Chondrocyte (in vitro differentiated cells): ENCODE measurements around the gene LINC00237. TPM values are rescaled to one million over a fixed set of nuclear protein-coding genes. Genes with fewer than 3 reads are reported as not detected.

ENCODE experiments used
- DNase-seq: peaks from one replicate; pipeline ENCODE4 v3.0.0; 2021; ENCODE audit warnings: mixed read lengths, low spot score
- H3K27ac Mint-ChIP-seq: one replicate; pipeline ENCODE4 v1.8.0; 2021; ENCODE audit warnings: mild to moderate bottlenecking, moderate library complexity, mixed read lengths; ENCODE audit not compliant: unreplicated experiment
- H3K27me3 Mint-ChIP-seq: 2 replicates; pipeline ENCODE4 v1.8.0; 2021; ENCODE audit warnings: low read depth, mixed read lengths
- H3K36me3 Mint-ChIP-seq: 2 replicates; pipeline ENCODE4 v1.8.0; 2021; ENCODE audit warnings: low read depth, mixed read lengths
- H3K4me1 Mint-ChIP-seq: 2 replicates; pipeline ENCODE4 v1.8.0; 2021; ENCODE audit warnings: low read depth, mild to moderate bottlenecking, mixed read lengths
- H3K4me3 Mint-ChIP-seq: one replicate; pipeline ENCODE4 v1.8.0; 2021; ENCODE audit warnings: mild to moderate bottlenecking, moderate library complexity, mixed read lengths; ENCODE audit not compliant: unreplicated experiment
- H3K9me3 Mint-ChIP-seq: 2 replicates; pipeline ENCODE4 v1.8.0; 2021; ENCODE audit warnings: low read depth, mixed read lengths
- total RNA-seq: library from RNA; stranded (reverse); gene quantifications from 3 replicates; pipeline ENCODE4 v1.2.1, GENCODE V29; 2021
- TF ChIP-seq, protein P1 (sequence below): fragments of 200-600 bp; sonication (generic); IDR thresholded peaks from 2 replicates; pipeline ENCODE4 v1.5.0; 2021; ENCODE audit warnings: antibody characterized with exemption, mild to moderate bottlenecking, moderate library complexity

LINC00237 gene
- total RNA-seq, 1 donor from 2014 or later = not detected

DNA sequence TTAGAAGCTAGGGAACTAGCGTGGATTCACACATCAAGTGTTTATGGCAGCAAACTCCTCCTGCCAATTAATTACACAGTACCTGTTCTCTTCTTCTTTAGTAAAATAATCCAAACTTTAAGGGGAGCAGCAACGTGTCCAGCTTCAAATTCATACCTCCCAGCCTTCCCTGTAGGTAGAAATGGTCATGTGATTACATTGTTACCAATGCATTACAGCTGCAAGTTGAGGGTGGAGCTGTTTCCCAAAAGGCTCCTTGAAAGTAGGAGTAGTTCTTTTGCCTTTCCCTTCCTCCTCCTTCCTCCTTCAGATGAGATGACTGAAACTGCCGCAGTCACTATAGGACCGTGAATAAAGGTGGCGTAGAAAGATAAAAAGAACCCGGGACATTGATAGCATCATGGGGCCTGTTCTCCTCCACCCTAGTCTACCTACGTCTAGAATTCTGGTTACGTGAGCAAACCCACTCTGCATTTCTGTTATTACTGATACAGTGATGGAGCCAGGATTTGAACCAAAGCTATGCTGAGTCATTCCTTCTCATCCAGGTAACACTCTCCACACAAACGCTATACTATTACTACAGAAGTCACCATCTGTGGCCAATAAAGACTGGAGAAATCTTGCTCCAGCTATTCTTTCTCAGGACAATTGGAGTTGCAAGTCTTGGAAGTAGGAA lies 18.2 kb downstream of the LINC00237 start:
- no peaks in the 10 kb centered on the region for H3K9me3 Mint-ChIP-seq
- H3K27me3 Mint-ChIP-seq = peaks cover 33% of the 10 kb centered on the region

DNA sequence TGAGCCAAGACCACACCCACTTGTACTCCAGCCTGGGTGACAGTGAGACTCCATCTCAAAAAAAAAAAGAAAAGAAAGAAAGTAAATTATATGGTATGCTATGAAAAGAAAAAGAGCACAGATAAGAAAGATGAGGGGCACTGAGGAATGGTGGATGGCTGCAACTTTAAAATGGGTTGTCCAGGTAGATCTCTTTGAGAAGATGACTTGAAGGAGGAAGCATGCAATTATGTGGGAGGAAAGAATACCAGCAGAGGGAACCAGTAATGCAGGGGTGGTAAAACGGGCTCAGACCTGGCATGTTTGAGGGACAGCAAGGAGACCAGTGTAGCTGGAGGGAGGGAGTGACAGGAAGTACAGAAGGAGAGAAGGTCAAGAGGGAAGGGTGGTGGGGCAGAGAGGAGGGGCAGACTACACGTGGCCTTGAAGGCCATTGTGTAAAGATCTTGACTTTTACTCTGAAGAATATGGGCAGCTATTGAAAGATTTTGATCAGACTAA lies 22.3 kb downstream of the LINC00237 start:
- Mint-ChIP-seq H3K36me3 (no peaks in the 10 kb centered on the region), H3K27me3 (peaks cover 18% of the 10 kb centered on the region), H3K4me3 (no peak overlapping the region), H3K4me1 (no peaks in the 10 kb centered on the region), H3K27ac (no peak overlapping the region), H3K9me3 (no peaks in the 10 kb centered on the region)
- DNase-seq = no peak
- TF ChIP-seq, protein P1, sequence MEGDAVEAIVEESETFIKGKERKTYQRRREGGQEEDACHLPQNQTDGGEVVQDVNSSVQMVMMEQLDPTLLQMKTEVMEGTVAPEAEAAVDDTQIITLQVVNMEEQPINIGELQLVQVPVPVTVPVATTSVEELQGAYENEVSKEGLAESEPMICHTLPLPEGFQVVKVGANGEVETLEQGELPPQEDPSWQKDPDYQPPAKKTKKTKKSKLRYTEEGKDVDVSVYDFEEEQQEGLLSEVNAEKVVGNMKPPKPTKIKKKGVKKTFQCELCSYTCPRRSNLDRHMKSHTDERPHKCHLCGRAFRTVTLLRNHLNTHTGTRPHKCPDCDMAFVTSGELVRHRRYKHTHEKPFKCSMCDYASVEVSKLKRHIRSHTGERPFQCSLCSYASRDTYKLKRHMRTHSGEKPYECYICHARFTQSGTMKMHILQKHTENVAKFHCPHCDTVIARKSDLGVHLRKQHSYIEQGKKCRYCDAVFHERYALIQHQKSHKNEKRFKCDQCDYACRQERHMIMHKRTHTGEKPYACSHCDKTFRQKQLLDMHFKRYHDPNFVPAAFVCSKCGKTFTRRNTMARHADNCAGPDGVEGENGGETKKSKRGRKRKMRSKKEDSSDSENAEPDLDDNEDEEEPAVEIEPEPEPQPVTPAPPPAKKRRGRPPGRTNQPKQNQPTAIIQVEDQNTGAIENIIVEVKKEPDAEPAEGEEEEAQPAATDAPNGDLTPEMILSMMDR = no peak

More for the DNA sequence above, 18.2 kb downstream of the LINC00237 start:
- Mint-ChIP-seq H3K36me3 (no peaks in the 10 kb centered on the region), H3K27ac (no peak overlapping the region), H3K4me1 (no peaks in the 10 kb centered on the region), H3K4me3 (no peak overlapping the region)
- TF ChIP-seq, protein P1 = no peak
- no peak for DNase-seq

DNA sequence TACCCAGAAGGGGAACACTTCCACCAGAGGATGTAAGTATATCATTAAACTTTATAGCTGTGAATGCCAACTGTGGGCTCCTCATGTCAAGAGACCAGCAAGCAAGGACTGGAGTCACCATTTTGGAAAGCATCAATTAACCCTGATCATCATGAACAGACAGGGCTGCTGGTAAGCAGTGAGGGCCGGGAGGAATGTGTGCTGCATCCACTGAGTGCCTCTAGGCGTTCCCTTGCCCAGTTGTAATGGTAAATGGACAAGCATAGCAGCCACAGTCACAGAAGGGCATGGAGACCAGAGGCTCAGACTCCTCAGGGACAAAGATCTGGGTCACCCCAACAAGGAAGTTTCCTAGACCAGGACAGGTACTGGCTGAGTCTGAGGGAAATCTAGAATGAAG lies 23.6 kb downstream of the LINC00237 start:
- Mint-ChIP-seq H3K27ac (no peak overlapping the region), H3K36me3 (no peaks in the 10 kb centered on the region), H3K4me3 (no peak overlapping the region), H3K9me3 (no peaks in the 10 kb centered on the region), H3K27me3 (peaks cover 19% of the 10 kb centered on the region), H3K4me1 (no peaks in the 10 kb centered on the region)
- DNase-seq = no peak
- TF ChIP-seq, protein P1 = no peak

DNA sequence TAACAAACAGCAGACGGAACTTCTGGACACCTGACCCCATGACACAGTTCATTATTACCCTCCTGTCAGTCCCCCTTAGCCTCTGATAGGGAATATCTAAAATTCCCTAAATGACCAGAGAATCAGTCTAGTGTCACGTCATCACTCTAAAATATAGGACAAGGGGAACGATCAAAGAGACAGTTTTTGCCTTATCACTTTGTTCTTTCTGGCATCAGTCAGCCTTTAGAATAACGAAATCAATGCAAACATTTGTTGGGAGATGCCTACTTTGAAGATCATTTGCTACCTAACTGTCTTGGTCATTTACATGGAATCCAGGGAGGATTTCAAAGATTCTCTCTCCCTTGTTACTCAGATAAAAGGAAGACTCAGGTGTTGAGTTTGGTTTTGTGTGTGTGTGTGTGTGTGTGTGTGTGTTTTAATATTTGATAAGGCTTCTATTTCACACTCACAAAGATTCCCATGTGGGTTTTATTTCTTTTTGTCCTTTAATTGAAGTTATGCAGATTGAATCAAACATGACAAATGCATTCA lies 28.3 kb downstream of the LINC00237 start:
- no peak for DNase-seq
- Mint-ChIP-seq H3K36me3 (no peaks in the 10 kb centered on the region), H3K4me3 (no peak overlapping the region), H3K27me3 (peaks cover 18% of the 10 kb centered on the region), H3K27ac (no peak overlapping the region), H3K9me3 (no peaks in the 10 kb centered on the region), H3K4me1 (no peaks in the 10 kb centered on the region)
- TF ChIP-seq, protein P1 = no peak

DNA sequence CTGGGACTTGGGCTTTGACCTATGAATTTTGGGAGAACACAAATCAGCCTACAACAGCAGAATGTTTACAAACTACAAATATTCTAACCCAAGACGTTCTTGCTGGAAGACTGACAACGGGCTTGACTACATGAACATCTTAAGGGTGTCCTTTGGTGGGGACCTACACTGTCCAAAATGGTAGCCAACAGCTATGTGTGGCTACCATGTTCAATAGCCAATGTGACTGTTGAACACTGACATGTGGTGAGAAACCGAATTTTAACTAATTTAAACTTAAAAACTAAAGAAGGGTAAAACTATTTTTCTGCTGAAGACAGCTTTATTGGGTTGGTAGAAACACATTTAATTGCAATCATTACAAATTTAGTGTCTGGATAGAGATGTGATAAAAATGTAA lies 30.1 kb downstream of the LINC00237 start:
- H3K9me3 Mint-ChIP-seq = no peaks in the 10 kb centered on the region
- H3K27ac Mint-ChIP-seq = no peak overlapping the region
- no peaks in the 10 kb centered on the region for H3K36me3 Mint-ChIP-seq
- no peak for DNase-seq
- H3K27me3 Mint-ChIP-seq = peaks cover 14% of the 10 kb centered on the region
- H3K4me1 Mint-ChIP-seq = no peaks in the 10 kb centered on the region
- TF ChIP-seq, protein P1 = no peak
- H3K4me3 Mint-ChIP-seq = no peak overlapping the region
